ENCODE data around the gene EBF3. TPM values are rescaled to one million over a fixed set of nuclear protein-coding genes. Genes with fewer than 3 reads are reported as not detected.
A peak's percentile ranks its signal among the peaks of the same experiment; 100 is the strongest.

The EBF3 gene
- total RNA-seq, 4 donors from 2014 or later: 5.5 to 10.4 (median 8.2) TPM

DNA sequence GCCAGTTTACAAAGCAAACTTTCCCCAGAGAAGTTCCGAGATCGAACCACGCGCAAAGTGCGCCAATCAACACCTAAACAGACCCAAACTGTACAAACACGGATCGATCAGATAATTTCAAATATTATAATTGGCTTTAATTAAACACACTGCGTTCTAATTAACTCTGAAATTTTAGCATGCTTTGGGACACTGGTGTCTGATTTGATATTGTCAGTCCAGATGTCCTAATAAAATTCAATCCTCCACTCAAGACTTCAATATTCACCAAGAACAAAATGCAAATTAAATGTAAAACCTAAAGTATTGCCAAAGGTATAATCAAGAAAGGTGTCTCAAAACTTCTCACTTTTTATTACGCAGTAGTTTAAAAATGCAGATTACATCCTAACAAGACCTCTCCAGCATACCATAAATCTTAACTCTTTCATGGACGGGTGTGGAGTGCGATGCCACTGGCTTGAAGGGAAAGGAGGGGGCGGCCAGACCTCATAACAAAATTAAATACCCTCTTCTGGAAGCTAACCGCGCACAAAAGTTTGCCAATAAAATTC is 5.9 kb upstream of the EBF3 start:
- TF ChIP-seq, protein P1, sequence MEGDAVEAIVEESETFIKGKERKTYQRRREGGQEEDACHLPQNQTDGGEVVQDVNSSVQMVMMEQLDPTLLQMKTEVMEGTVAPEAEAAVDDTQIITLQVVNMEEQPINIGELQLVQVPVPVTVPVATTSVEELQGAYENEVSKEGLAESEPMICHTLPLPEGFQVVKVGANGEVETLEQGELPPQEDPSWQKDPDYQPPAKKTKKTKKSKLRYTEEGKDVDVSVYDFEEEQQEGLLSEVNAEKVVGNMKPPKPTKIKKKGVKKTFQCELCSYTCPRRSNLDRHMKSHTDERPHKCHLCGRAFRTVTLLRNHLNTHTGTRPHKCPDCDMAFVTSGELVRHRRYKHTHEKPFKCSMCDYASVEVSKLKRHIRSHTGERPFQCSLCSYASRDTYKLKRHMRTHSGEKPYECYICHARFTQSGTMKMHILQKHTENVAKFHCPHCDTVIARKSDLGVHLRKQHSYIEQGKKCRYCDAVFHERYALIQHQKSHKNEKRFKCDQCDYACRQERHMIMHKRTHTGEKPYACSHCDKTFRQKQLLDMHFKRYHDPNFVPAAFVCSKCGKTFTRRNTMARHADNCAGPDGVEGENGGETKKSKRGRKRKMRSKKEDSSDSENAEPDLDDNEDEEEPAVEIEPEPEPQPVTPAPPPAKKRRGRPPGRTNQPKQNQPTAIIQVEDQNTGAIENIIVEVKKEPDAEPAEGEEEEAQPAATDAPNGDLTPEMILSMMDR (IDR thresholded peaks at IDR 0.05 in 4 of 5, conservative IDR thresholded peaks at IDR 0.05 in 1 of 5): no peak
- no peak for TF ChIP-seq POLR2A (IDR thresholded peaks at IDR 0.05)
- in situ Hi-C loops (cut with MboI; ENCODE audit: low sequenced_read_pairs in 4 of 4): loop anchor here in 3 of 4 donors (10.0 to 25.0 kb wide), 2 partner anchors 933 to 935 kb away; no protein-coding TSS in a partner anchor
- H3K4me3 ChIP-seq: peak overlapping the region; percentile 16 to 60 (median 48)
- no peaks in the 10 kb centered on the region for H3K36me3 ChIP-seq
- DNase-seq: no peak
- ATAC-seq: no peak
- no peak overlapping the region for H3K27ac ChIP-seq
- intact Hi-C loops (cut with DNase I; ENCODE audit: low total_unique reads): loop anchor here (2.0 to 10.0 kb wide), 3 partner anchors 142 to 939 kb away; partner anchors contain the start of genes C10orf143 and MGMT
- H3K9me3 ChIP-seq: no peaks in the 10 kb centered on the region
- H3K27me3 ChIP-seq: peaks cover 75 to 79% (median 78%) of the 10 kb centered on the region in 3 donors
- peaks cover 9 to 20% of the 10 kb centered on the region in 2 donors for H3K4me1 ChIP-seq

DNA sequence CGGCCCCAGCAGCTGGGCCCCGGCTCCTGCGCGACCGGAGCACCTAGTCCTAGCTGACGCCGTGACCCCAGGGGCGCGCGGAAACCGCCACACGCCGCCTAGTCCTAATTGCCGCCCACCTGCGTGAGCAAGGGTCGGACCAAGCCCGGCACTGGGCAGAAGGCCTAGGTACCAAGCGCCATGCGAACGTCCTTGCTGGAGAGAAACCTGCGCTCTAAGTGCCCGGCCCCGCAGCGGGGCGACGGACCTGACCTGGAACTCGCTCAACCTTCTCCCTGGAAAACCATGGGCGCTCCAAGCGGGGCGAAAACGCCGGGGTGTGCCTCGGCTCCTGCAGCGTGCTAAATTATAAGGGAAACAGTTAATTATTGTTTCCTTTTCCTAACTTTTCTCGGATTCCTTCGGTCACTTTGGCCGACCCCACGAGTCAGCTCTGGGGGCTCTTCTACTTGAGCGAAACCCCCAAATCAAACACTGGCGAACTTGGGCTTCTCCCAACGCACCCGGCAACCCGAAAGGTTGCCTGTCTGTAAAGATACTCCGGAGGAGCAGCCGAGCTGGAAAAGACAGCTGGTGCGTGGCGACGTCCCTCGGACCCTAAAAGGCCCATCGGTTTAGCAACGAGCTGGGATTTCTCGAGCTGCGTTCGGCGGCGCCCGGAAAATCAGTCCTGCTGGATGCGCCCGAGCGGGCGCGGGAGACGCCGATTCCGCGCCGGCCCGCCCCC is 5.3 kb upstream of the EBF3 start:
- intact Hi-C loops (cut with DNase I; ENCODE audit: low total_unique reads): loop anchor here (5.0 to 10.0 kb wide), 2 partner anchors 143 to 505 kb away; partner anchors contain the start of genes C10orf143 and MGMT
- DNase-seq (no peak), ATAC-seq (no peak)
- H3K4me1 ChIP-seq: peaks cover 9 to 20% of the 10 kb centered on the region in 2 donors
- H3K36me3 ChIP-seq: no peaks in the 10 kb centered on the region
- no peak overlapping the region for H3K27ac ChIP-seq
- in situ Hi-C loops (cut with MboI; ENCODE audit: low sequenced_read_pairs in 4 of 4): loop anchor here in 1 of 4 donors (25.0 kb wide), 1 partner anchor 932 kb away; no protein-coding TSS in a partner anchor
- H3K27me3 ChIP-seq: peaks cover 80 to 85% (median 83%) of the 10 kb centered on the region in 3 donors
- H3K9me3 ChIP-seq: no peaks in the 10 kb centered on the region
- peak overlapping the region; percentile 16 to 60 (median 36) for H3K4me3 ChIP-seq
- TF ChIP-seq, protein P1 (IDR thresholded peaks at IDR 0.05 in 4 of 5, conservative IDR thresholded peaks at IDR 0.05 in 1 of 5): peak in 1 of 5 experiments; percentile 21
- TF ChIP-seq POLR2A (IDR thresholded peaks at IDR 0.05): no peak

DNA sequence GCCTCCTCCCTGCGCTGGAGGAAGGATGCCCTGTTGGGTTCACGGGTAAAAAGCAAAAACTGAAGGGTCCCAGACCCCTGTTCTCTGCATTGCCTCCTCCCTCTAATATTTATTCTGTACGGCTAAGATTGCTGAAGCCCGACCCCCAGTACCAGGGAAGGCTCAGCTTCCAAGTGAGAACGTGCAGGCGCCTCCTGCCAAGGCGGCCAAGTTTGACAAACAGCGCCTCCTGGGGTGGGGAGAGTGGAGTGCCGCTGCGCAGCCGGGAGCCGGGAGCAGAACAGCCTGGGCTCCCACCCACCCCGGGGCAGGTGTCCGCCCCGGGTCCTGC is 4.7 kb upstream of the EBF3 start:
- H3K4me3 ChIP-seq: peak overlapping the region; percentile 16 to 60 (median 36)
- in situ Hi-C loops (cut with MboI; ENCODE audit: low sequenced_read_pairs in 4 of 4): loop anchor here in 1 of 4 donors (25.0 kb wide), 1 partner anchor 932 kb away; no protein-coding TSS in a partner anchor
- intact Hi-C loops (cut with DNase I; ENCODE audit: low total_unique reads): loop anchor here (5.0 to 10.0 kb wide), 2 partner anchors 143 to 504 kb away; partner anchors contain the start of genes C10orf143 and MGMT
- TF ChIP-seq POLR2A (IDR thresholded peaks at IDR 0.05): no peak
- TF ChIP-seq, protein P1 (IDR thresholded peaks at IDR 0.05 in 4 of 5, conservative IDR thresholded peaks at IDR 0.05 in 1 of 5): peak; percentile 31 to 70 (median 59)
- no peaks in the 10 kb centered on the region for H3K9me3 ChIP-seq
- no peaks in the 10 kb centered on the region for H3K36me3 ChIP-seq
- peak overlapping the region in 1 of 4 donors; percentile 42 for H3K27ac ChIP-seq
- H3K4me1 ChIP-seq: peaks cover 9 to 20% of the 10 kb centered on the region in 2 donors
- DNase-seq (no peak), ATAC-seq (peak in 1 of 2 donors; percentile 31)
- peaks cover 80 to 84% (median 83%) of the 10 kb centered on the region in 3 donors for H3K27me3 ChIP-seq

DNA sequence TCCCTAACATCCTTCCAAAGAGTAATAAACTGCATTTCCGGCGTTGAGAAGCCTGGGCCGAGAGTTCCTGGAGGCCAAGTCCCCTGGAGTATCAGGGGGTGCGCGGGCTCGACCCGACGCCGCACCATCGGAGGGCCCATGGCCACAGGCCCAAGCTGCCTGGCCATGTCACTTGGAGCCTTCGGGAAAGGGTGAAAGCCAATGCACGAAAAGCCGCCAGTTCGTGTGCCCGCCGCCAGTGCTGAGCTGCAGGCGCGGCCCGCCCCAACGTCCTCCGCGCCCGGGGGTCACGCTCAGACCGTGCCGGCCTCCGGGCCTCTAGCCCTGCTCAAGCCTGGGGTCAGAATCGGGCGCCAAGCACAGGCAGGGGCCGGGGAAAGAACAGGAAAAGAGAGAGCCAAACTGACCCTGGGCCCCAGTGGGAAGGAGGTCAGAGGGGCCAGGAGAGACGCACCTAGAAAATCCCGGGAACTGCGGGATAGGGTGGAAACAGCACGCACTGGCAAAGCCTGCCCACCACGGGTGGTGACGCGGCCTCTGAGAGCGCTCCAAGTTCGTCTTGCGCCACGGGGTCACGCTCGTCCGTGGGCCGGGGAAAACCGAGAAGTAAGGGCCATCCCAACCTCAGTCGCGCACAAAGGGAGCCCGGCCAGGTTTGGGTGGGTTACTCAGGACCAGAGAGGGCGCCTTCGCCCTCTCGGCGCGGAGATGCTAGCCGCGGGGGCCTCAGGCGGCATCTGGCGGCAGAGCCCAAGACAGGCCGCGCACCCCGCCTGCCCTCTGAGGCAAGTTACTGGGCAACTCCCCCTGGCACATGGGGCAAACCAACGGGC is 4.2 kb upstream of the EBF3 start:
- intact Hi-C loops (cut with DNase I; ENCODE audit: low total_unique reads): loop anchor here (5.0 to 10.0 kb wide), 2 partner anchors 144 to 503 kb away; partner anchors contain the start of genes C10orf143 and MGMT
- H3K4me1 ChIP-seq: peaks cover 9 to 20% of the 10 kb centered on the region in 2 donors
- peak overlapping the region in 2 of 4 donors; percentile 32 to 47 for H3K4me3 ChIP-seq

More for the DNA sequence above, 4.2 kb upstream of the EBF3 start:
- ATAC-seq (no peak), DNase-seq (no peak)
- in situ Hi-C loops (cut with MboI; ENCODE audit: low sequenced_read_pairs in 4 of 4): loop anchor here in 1 of 4 donors (25.0 kb wide), 1 partner anchor 931 kb away; no protein-coding TSS in a partner anchor
- Histone ChIP-seq H3K9me3 (no peaks in the 10 kb centered on the region), H3K27me3 (peaks cover 76 to 78% (median 78%) of the 10 kb centered on the region in 3 donors), H3K36me3 (no peaks in the 10 kb centered on the region), H3K27ac (peak overlapping the region in 1 of 4 donors; percentile 47)
- TF ChIP-seq POLR2A (IDR thresholded peaks at IDR 0.05): no peak
- TF ChIP-seq, protein P1 (IDR thresholded peaks at IDR 0.05 in 4 of 5, conservative IDR thresholded peaks at IDR 0.05 in 1 of 5): no peak

Data from gastrocnemius medialis (tissue), 4 donors.